ENCODE measurements around the gene DSG2. TPM values are rescaled to one million over a fixed set of nuclear protein-coding genes. Genes with fewer than 3 reads are reported as not detected.

The DSG2 gene
- total RNA-seq, 2 experiments from 2014 or later: 0.11 to 0.14 TPM

DNA sequence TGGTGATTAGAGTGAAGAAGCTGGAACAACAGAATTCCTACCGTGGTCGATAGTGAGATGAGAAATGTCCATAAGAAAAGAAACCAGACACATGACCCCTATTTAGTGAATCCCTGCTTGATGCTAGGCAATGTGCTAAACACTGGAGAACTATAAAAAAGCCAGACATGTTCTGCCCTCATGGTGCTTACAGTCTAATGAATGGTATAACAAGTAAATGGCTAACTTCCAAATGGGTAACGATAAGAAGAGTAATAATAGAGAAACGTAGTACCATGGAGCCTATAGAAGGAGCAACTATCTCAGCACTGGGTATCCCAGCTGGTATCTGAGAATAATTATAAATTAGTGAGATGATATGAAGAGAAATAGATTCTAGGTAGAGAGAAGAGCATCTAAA is 5.0 kb downstream of the DSG2 start:
- peaks cover 4% of the 10 kb centered on the region for H3K4me1 ChIP-seq (ENCODE audit: insufficient read depth, low read length)

DNA sequence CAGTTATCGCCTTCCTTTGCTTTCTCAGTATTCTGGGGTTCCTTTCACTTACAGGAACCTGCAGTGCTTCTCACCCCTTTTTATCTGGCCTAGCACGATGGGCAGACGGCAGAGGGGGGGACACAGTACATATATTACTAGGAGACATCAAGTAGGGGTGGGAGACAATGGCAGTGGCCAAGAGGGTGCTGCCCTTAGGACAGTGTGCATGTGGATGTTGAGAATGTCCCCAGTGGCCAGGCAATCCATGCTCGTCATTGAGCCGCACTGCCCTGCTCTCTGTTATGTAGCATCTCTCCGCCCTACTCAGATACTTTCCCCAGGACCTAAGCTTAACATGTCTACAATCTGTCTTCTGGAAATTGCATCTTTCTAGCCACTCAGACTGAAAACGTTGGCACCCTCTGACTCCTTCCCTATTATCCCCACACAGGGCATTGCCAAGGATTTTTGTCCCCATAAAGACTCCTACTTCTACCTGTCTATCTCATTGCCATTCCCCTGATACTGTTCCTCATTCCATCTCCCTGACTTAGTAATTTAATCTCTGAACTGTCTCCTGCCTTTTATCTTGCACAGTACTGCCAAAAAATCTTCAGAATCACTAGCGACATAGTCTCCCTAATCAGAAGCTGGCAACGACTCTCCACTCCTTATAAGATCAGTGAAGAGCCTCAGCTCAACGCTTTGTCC is 6.6 kb downstream of the DSG2 start:
- intact Hi-C loops (cut with DNase I, micrococcal nuclease): no loop called here

More for the DNA sequence above, 5.0 kb downstream of the DSG2 start:
- H3K27me3 ChIP-seq (ENCODE audit: control insufficient read depth in 1 of 2, insufficient read depth in 2 of 2, low read length in 2 of 2): peaks cover 18 to 26% of the 10 kb centered on the region in 2 experiments
- Mint-ChIP-seq H3K9me3 (no peaks in the 10 kb centered on the region), H3K4me1 (ENCODE audit: low read depth) (peaks cover 7% of the 10 kb centered on the region), H3K36me3 (ENCODE audit: low read depth) (no peaks in the 10 kb centered on the region), H3K4me3 (no peak overlapping the region), H3K27ac (no peak overlapping the region), H3K27me3 (peaks cover 27% of the 10 kb centered on the region)
- ChIA-PET CTCF (no interaction called here), POLR2A (no interaction called here)
- no peak overlapping the region for H3K27ac ChIP-seq (ENCODE audit: low read depth in 1 of 2, low read length in 2 of 2)
- H3K36me3 ChIP-seq (ENCODE audit: insufficient read depth, low read length): no peaks in the 10 kb centered on the region
- no peak overlapping the region for H3K4me3 ChIP-seq (ENCODE audit: low read length)
- DNase-seq: no peak
- ATAC-seq (ENCODE audit: poor library complexity): no peak
- TF ChIP-seq, protein P1, sequence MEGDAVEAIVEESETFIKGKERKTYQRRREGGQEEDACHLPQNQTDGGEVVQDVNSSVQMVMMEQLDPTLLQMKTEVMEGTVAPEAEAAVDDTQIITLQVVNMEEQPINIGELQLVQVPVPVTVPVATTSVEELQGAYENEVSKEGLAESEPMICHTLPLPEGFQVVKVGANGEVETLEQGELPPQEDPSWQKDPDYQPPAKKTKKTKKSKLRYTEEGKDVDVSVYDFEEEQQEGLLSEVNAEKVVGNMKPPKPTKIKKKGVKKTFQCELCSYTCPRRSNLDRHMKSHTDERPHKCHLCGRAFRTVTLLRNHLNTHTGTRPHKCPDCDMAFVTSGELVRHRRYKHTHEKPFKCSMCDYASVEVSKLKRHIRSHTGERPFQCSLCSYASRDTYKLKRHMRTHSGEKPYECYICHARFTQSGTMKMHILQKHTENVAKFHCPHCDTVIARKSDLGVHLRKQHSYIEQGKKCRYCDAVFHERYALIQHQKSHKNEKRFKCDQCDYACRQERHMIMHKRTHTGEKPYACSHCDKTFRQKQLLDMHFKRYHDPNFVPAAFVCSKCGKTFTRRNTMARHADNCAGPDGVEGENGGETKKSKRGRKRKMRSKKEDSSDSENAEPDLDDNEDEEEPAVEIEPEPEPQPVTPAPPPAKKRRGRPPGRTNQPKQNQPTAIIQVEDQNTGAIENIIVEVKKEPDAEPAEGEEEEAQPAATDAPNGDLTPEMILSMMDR (IDR thresholded peaks at IDR 0.05): no peak
- H3K9me3 ChIP-seq (ENCODE audit: control insufficient read depth in 1 of 2, insufficient read depth in 1 of 2, low read length in 2 of 2): peaks cover 0 to 4% of the 10 kb centered on the region in 2 experiments
- intact Hi-C loops (cut with DNase I, micrococcal nuclease): no loop called here

DNA sequence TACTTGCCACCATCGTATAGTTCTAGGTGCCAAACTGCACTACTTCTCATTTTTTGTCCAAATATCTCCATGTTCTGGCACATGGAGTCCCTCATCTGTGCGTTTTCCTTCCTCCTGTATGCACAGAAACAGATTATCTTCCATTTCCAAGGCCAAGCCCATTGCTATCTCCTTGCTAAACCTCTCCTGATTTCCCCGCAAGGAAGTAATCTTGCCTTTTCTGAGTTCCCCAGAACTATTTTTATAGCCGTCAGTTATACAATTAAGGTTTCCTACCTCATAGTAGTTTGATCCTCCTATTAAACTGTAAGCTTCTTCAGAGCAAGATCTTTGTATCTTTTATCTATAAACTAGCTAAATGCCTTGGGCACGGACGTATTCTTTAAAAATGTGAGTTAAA is 7.2 kb downstream of the DSG2 start:
- no peaks in the 10 kb centered on the region for H3K4me1 ChIP-seq (ENCODE audit: insufficient read depth, low read length)
- H3K27me3 ChIP-seq (ENCODE audit: control insufficient read depth in 1 of 2, insufficient read depth in 2 of 2, low read length in 2 of 2): peaks cover 4 to 8% of the 10 kb centered on the region in 2 experiments
- ATAC-seq (ENCODE audit: poor library complexity): no peak
- ChIA-PET POLR2A (no interaction called here), CTCF (no interaction called here)
- TF ChIP-seq, protein P1 (IDR thresholded peaks at IDR 0.05): no peak
- Mint-ChIP-seq H3K4me3 (no peak overlapping the region), H3K4me1 (ENCODE audit: low read depth) (no peaks in the 10 kb centered on the region), H3K27ac (no peak overlapping the region), H3K27me3 (peaks cover 11% of the 10 kb centered on the region), H3K36me3 (ENCODE audit: low read depth) (no peaks in the 10 kb centered on the region), H3K9me3 (no peaks in the 10 kb centered on the region)
- intact Hi-C loops (cut with DNase I, micrococcal nuclease): no loop called here
- no peak overlapping the region for H3K27ac ChIP-seq (ENCODE audit: low read depth in 1 of 2, low read length in 2 of 2)
- no peak overlapping the region for H3K4me3 ChIP-seq (ENCODE audit: low read length)
- no peaks in the 10 kb centered on the region for H3K9me3 ChIP-seq (ENCODE audit: control insufficient read depth in 1 of 2, insufficient read depth in 1 of 2, low read length in 2 of 2)
- H3K36me3 ChIP-seq (ENCODE audit: insufficient read depth, low read length): no peaks in the 10 kb centered on the region
- DNase-seq: no peak

More for the DNA sequence above, 6.6 kb downstream of the DSG2 start:
- no peak overlapping the region for H3K27ac Mint-ChIP-seq
- H3K27me3 Mint-ChIP-seq: peaks cover 13% of the 10 kb centered on the region
- ChIA-PET POLR2A (no interaction called here), CTCF (no interaction called here)
- Histone ChIP-seq H3K27me3 (ENCODE audit: control insufficient read depth in 1 of 2, insufficient read depth in 2 of 2, low read length in 2 of 2) (peaks cover 6 to 13% of the 10 kb centered on the region in 2 experiments), H3K36me3 (ENCODE audit: insufficient read depth, low read length) (no peaks in the 10 kb centered on the region), H3K27ac (ENCODE audit: low read depth in 1 of 2, low read length in 2 of 2) (no peak overlapping the region), H3K9me3 (ENCODE audit: control insufficient read depth in 1 of 2, insufficient read depth in 1 of 2, low read length in 2 of 2) (no peaks in the 10 kb centered on the region), H3K4me1 (ENCODE audit: insufficient read depth, low read length) (no peaks in the 10 kb centered on the region), H3K4me3 (ENCODE audit: low read length) (no peak overlapping the region)
- no peak overlapping the region for H3K4me3 Mint-ChIP-seq
- DNase-seq (no peak), ATAC-seq (ENCODE audit: poor library complexity) (no peak)
- H3K36me3 Mint-ChIP-seq (ENCODE audit: low read depth): no peaks in the 10 kb centered on the region
- H3K4me1 Mint-ChIP-seq (ENCODE audit: low read depth): no peaks in the 10 kb centered on the region
- TF ChIP-seq, protein P1 (IDR thresholded peaks at IDR 0.05): no peak
- no peaks in the 10 kb centered on the region for H3K9me3 Mint-ChIP-seq

Data from CD4-positive, alpha-beta T cell (primary cell).